ENCODE results near the gene RELN.

Gene RELN

GRCh38 chr7:103762877-103763276, 226.6 kb downstream of the RELN start:
- TF ChIP-seq POLR2A (IDR thresholded peaks at IDR 0.05; ENCODE audit: extremely low read depth, insufficient read length), result no peak
- TF ChIP-seq CTCF (IDR thresholded peaks at IDR 0.05; ENCODE audit: low read depth, low read length), result no peak
- no peak for DNase-seq (ENCODE audit: low read depth)
- no peak overlapping the region for H3K4me3 ChIP-seq (ENCODE audit: low read depth, low read length)

- no peak for DNase-seq (ENCODE audit: low read depth)
- H3K4me3 ChIP-seq (ENCODE audit: low read depth, low read length), result no peak overlapping the region
- TF ChIP-seq MYC (IDR thresholded peaks at IDR 0.05; ENCODE audit: low read depth, low read length), result no peak
- no peak for TF ChIP-seq POLR2A (IDR thresholded peaks at IDR 0.05; ENCODE audit: extremely low read depth, insufficient read length)
- TF ChIP-seq MAX (IDR thresholded peaks at IDR 0.05; ENCODE audit: low read depth, low read length), result no peak
- TF ChIP-seq CTCF (IDR thresholded peaks at IDR 0.05; ENCODE audit: low read depth, low read length), result no peak
Observed at GRCh38 chr7:103762065-103762760, 227.2 kb downstream of the RELN start.

- no peak for TF ChIP-seq CTCF (IDR thresholded peaks at IDR 0.05; ENCODE audit: low read depth, low read length)
- H3K4me3 ChIP-seq (ENCODE audit: low read depth, low read length), result no peak overlapping the region
- no peak for DNase-seq (ENCODE audit: low read depth)
Observed at GRCh38 chr7:103752995-103753394, 236.5 kb downstream of the RELN start.

GRCh38 chr7:103751311-103751880, 238.1 kb downstream of the RELN start:
- no peak for DNase-seq (ENCODE audit: low read depth)
- H3K4me3 ChIP-seq (ENCODE audit: low read depth, low read length), result no peak overlapping the region
- TF ChIP-seq MYC (IDR thresholded peaks at IDR 0.05; ENCODE audit: low read depth, low read length), result no peak
- TF ChIP-seq CTCF (IDR thresholded peaks at IDR 0.05; ENCODE audit: low read depth, low read length), result no peak
- TF ChIP-seq POLR2A (IDR thresholded peaks at IDR 0.05; ENCODE audit: extremely low read depth, insufficient read length), result no peak
- no peak for TF ChIP-seq MAX (IDR thresholded peaks at IDR 0.05; ENCODE audit: low read depth, low read length)

- no peak for TF ChIP-seq MYC (IDR thresholded peaks at IDR 0.05; ENCODE audit: low read depth, low read length)
- no peak for TF ChIP-seq POLR2A (IDR thresholded peaks at IDR 0.05; ENCODE audit: extremely low read depth, insufficient read length)
- H3K4me3 ChIP-seq (ENCODE audit: low read depth, low read length), result no peak overlapping the region
- DNase-seq (ENCODE audit: low read depth), result no peak
Observed at GRCh38 chr7:103748680-103749079, 240.8 kb downstream of the RELN start.

- H3K4me3 ChIP-seq (ENCODE audit: low read depth, low read length), result no peak overlapping the region
- no peak for DNase-seq (ENCODE audit: low read depth)
- TF ChIP-seq CTCF (IDR thresholded peaks at IDR 0.05; ENCODE audit: low read depth, low read length), result no peak
- TF ChIP-seq POLR2A (IDR thresholded peaks at IDR 0.05; ENCODE audit: extremely low read depth, insufficient read length), result no peak
- TF ChIP-seq MAX (IDR thresholded peaks at IDR 0.05; ENCODE audit: low read depth, low read length), result no peak
- TF ChIP-seq MYC (IDR thresholded peaks at IDR 0.05; ENCODE audit: low read depth, low read length), result no peak
Observed at GRCh38 chr7:103735377-103735776, 254.1 kb downstream of the RELN start.
